Right forelimb (tissue), 1 donor: ENCODE data around the gene ESYT2.

ENCODE experiments used
- DNase-seq: peaks from one replicate; pipeline ENCODE4 v3.0.0-alpha.2; 2018

The ESYT2 gene

GRCh38 chr7:158737064-158737695 is 92.1 kb downstream of the ESYT2 start:
- no peak for DNase-seq

GRCh38 chr7:158735935-158736334 is 93.4 kb downstream of the ESYT2 start:
- DNase-seq, result no peak

GRCh38 chr7:158734861-158735260 is 94.4 kb downstream of the ESYT2 start:
- no peak for DNase-seq

GRCh38 chr7:158733775-158734494 is 95.4 kb downstream of the ESYT2 start:
- DNase-seq, result no peak

- DNase-seq, result no peak
Observed at GRCh38 chr7:158733220-158733519, 96.1 kb downstream of the ESYT2 start.

GRCh38 chr7:158732494-158733219 is 96.7 kb downstream of the ESYT2 start:
- no peak for DNase-seq

GRCh38 chr7:158731761-158732160 is 97.5 kb downstream of the ESYT2 start:
- no peak for DNase-seq

- no peak for DNase-seq
Observed at GRCh38 chr7:158730383-158731346, 98.6 kb downstream of the ESYT2 start.

- DNase-seq, result no peak
Observed at GRCh38 chr7:158729646-158730382, 99.5 kb downstream of the ESYT2 start.

- DNase-seq, result no peak
Observed at GRCh38 chr7:158728911-158729645, 100.2 kb downstream of the ESYT2 start.

GRCh38 chr7:158727690-158728089 is 101.6 kb downstream of the ESYT2 start:
- DNase-seq, result no peak

GRCh38 chr7:158726277-158726807 is 103.0 kb downstream of the ESYT2 start:
- DNase-seq, result no peak

- no peak for DNase-seq
Observed at GRCh38 chr7:158725506-158725800, 103.9 kb downstream of the ESYT2 start.

- no peak for DNase-seq
Observed at GRCh38 chr7:158724658-158725505, 104.4 kb downstream of the ESYT2 start.

- no peak for DNase-seq
Observed at GRCh38 chr7:158723714-158724385, 105.5 kb downstream of the ESYT2 start.

GRCh38 chr7:158723266-158723665 is 106.0 kb downstream of the ESYT2 start:
- DNase-seq, result no peak

GRCh38 chr7:158722574-158723237 is 106.6 kb downstream of the ESYT2 start:
- DNase-seq, result no peak

- DNase-seq, result no peak
Observed at GRCh38 chr7:158720112-158720511, 109.2 kb downstream of the ESYT2 start.

GRCh38 chr7:158716802-158717201 is 112.5 kb downstream of the ESYT2 start:
- no peak for DNase-seq
